CD4-positive, alpha-beta T cell (primary cell): ENCODE measurements around the gene ARMC3. TPM values are rescaled to one million over a fixed set of nuclear protein-coding genes. Genes with fewer than 3 reads are reported as not detected.

ENCODE experiments used
- ATAC-seq: fragments of 200-7000 bp; cut with Tn5 transposase; one replicate; pipeline ENCODE4 v1.10.0; 2022; ENCODE audit warnings: mild to moderate bottlenecking; ENCODE audit not compliant: poor library complexity
- CTCF ChIA-PET: fragments of 350-600 bp; sonication (Branson Sonifier 250); formaldehyde crosslinking; loops from one replicate; lab custom pipeline; 2021; ENCODE audit warnings: antibody characterized with exemption, inconsistent platforms; lab: Charles Lee
- POLR2A ChIA-PET: fragments of 350-600 bp; sonication (Branson Sonifier 250); formaldehyde crosslinking; loops from one replicate; lab custom pipeline; 2021; ENCODE audit warnings: antibody characterized with exemption, inconsistent platforms; lab: Charles Lee
- DNase-seq, 14 experiments: peaks; one replicate each; pipeline ENCODE4 v3.0.0-alpha.2; 2013 to 2020; ENCODE audit warnings: mixed read lengths in 2 of 14
- H3K27ac ChIP-seq, 2 donors: one replicate each; pipeline versions ENCODE4 v1.5.1 to v1.7.0; 2013; ENCODE audit warnings: low read length in 2 of 2, low read depth in 1 of 2, mild to moderate bottlenecking in 1 of 2
- H3K27me3 ChIP-seq, 2 experiments: 1 replicate in 1 of 2; 2 replicates in 1 of 2; pipeline versions ENCODE4 v1.6.1 to v1.7.0; 2013; ENCODE audit warnings: low read length in 2 of 2, control low read depth in 1 of 2, mild to moderate bottlenecking in 1 of 2, moderate library complexity in 1 of 2; ENCODE audit not compliant: insufficient read depth in 2 of 2, control insufficient read depth in 1 of 2
- H3K36me3 ChIP-seq: one replicate; pipeline ENCODE4 v1.6.1; 2013; ENCODE audit warnings: low read length, control low read depth; ENCODE audit not compliant: insufficient read depth
- H3K4me1 ChIP-seq: one replicate; pipeline ENCODE4 v1.6.1; 2013; ENCODE audit warnings: low read length, control low read depth; ENCODE audit not compliant: insufficient read depth
- H3K4me3 ChIP-seq: one replicate; pipeline ENCODE4 v1.5.1; 2013; ENCODE audit warnings: mild to moderate bottlenecking, low read length, moderate library complexity
- H3K9me3 ChIP-seq, 2 experiments: 1 replicate in 1 of 2; 2 replicates in 1 of 2; pipeline versions ENCODE4 v1.6.1 to v1.7.0; 2013; ENCODE audit warnings: low read length in 2 of 2, mild to moderate bottlenecking in 2 of 2, control low read depth in 1 of 2, moderate library complexity in 1 of 2; ENCODE audit not compliant: control insufficient read depth in 1 of 2, insufficient read depth in 1 of 2
- H3K27ac Mint-ChIP-seq: one replicate; pipeline ENCODE4 v1.8.0; 2020; ENCODE audit warnings: mixed read lengths
- H3K27me3 Mint-ChIP-seq: one replicate; pipeline ENCODE4 v1.8.0; 2021; ENCODE audit warnings: mixed read lengths
- H3K36me3 Mint-ChIP-seq: one replicate; pipeline ENCODE4 v1.8.0; 2021; ENCODE audit warnings: low read depth, mixed read lengths
- H3K4me1 Mint-ChIP-seq: one replicate; pipeline ENCODE4 v1.8.0; 2021; ENCODE audit warnings: low read depth, mixed read lengths
- H3K4me3 Mint-ChIP-seq: one replicate; pipeline ENCODE4 v1.8.0; 2020; ENCODE audit warnings: mild to moderate bottlenecking, mixed read lengths
- H3K9me3 Mint-ChIP-seq: one replicate; pipeline ENCODE4 v1.8.0; 2020; ENCODE audit warnings: mixed read lengths
- CTCF ChIP-seq: fragments of 200-600 bp; IDR thresholded peaks from one replicate; pipeline ENCODE4 v1.8.0; 2022; ENCODE audit warnings: antibody characterized with exemption, mild to moderate bottlenecking
- intact Hi-C, 2 experiments: fragments of 100-400 bp; cut with DNase I in 1 of 2; cut with micrococcal nuclease in 1 of 2; formaldehyde crosslinking; loops; one replicate each; pipeline versions ENCODE4 v1.15.1 to v1.9.0; 2023 to 2025; cut with DNase I, micrococcal nuclease
- total RNA-seq, 174 experiments: library from RNA in 2 of 174; stranded (reverse) in 2 of 174; gene quantifications; one replicate each; pipeline ENCODE4 v1.2.3 and lab custom pipeline; 2021 to 2026

Gene ARMC3
- total RNA-seq, 2 experiments from 2014 or later, result not detected

- H3K27me3 ChIP-seq, result peaks cover 0 to 3% of the 10 kb centered on the region in 2 experiments
- H3K27ac ChIP-seq, result no peak overlapping the region
- Mint-ChIP-seq H3K27me3 (peaks cover 45% of the 10 kb centered on the region), H3K4me3 (no peak overlapping the region), H3K36me3 (no peaks in the 10 kb centered on the region), H3K27ac (no peak overlapping the region), H3K4me1 (no peaks in the 10 kb centered on the region), H3K9me3 (peaks cover 7% of the 10 kb centered on the region)
- ChIA-PET CTCF (interaction anchor here (0.6 to 1.3 kb wide), 2 partner anchors 10 to 1279 kb away, joined by 3 to 4 read pairs; no protein-coding TSS in a partner anchor), POLR2A (no interaction called here)
- peaks cover 0 to 4% of the 10 kb centered on the region in 2 experiments for H3K9me3 ChIP-seq
- H3K4me3 ChIP-seq, result no peak overlapping the region
- H3K36me3 ChIP-seq, result no peaks in the 10 kb centered on the region
- DNase-seq (no peak), ATAC-seq (no peak)
- intact Hi-C loops, result no loop called here
- no peaks in the 10 kb centered on the region for H3K4me1 ChIP-seq
- no peak for TF ChIP-seq CTCF
Measured at GRCh38 chr10:23040002-23040401, 112.1 kb downstream of the ARMC3 start.

- H3K9me3 ChIP-seq, result no peaks in the 10 kb centered on the region
- Mint-ChIP-seq H3K4me3 (no peak overlapping the region), H3K27me3 (peaks cover 43% of the 10 kb centered on the region)
Measured at GRCh38 chr10:23046027-23046426, 118.2 kb downstream of the ARMC3 start.

GRCh38 chr10:23047201-23048050 lies 119.6 kb downstream of the ARMC3 start:
- Mint-ChIP-seq H3K4me1 (no peaks in the 10 kb centered on the region), H3K27me3 (peaks cover 49% of the 10 kb centered on the region), H3K27ac (no peak overlapping the region), H3K36me3 (no peaks in the 10 kb centered on the region), H3K9me3 (no peaks in the 10 kb centered on the region), H3K4me3 (no peak overlapping the region)
- H3K27me3 ChIP-seq, result no peaks in the 10 kb centered on the region
- POLR2A ChIA-PET, result no interaction called here
- H3K27ac ChIP-seq, result no peak overlapping the region
- H3K4me3 ChIP-seq, result no peak overlapping the region
- no peaks in the 10 kb centered on the region for H3K9me3 ChIP-seq
- no peaks in the 10 kb centered on the region for H3K36me3 ChIP-seq
- TF ChIP-seq CTCF, result no peak
- H3K4me1 ChIP-seq, result no peaks in the 10 kb centered on the region
- DNase-seq (no peak), ATAC-seq (no peak)
- CTCF ChIA-PET, result no interaction called here
- intact Hi-C loops, result no loop called here

More at GRCh38 chr10:23046027-23046426, 118.2 kb downstream of the ARMC3 start:
- H3K4me1 ChIP-seq, result no peaks in the 10 kb centered on the region
- ChIA-PET CTCF (no interaction called here), POLR2A (no interaction called here)
- no peak overlapping the region for H3K4me3 ChIP-seq
- Mint-ChIP-seq H3K4me1 (no peaks in the 10 kb centered on the region), H3K36me3 (no peaks in the 10 kb centered on the region), H3K9me3 (no peaks in the 10 kb centered on the region), H3K27ac (no peak overlapping the region)
- intact Hi-C loops, result no loop called here
- H3K36me3 ChIP-seq, result no peaks in the 10 kb centered on the region
- no peaks in the 10 kb centered on the region for H3K27me3 ChIP-seq
- ATAC-seq (no peak), DNase-seq (no peak)
- no peak for TF ChIP-seq CTCF
- no peak overlapping the region for H3K27ac ChIP-seq
